ENCODE measurements around the gene MOGAT3.
A peak's percentile ranks its signal among the peaks of the same experiment; 100 is the strongest.

The MOGAT3 gene

DNA sequence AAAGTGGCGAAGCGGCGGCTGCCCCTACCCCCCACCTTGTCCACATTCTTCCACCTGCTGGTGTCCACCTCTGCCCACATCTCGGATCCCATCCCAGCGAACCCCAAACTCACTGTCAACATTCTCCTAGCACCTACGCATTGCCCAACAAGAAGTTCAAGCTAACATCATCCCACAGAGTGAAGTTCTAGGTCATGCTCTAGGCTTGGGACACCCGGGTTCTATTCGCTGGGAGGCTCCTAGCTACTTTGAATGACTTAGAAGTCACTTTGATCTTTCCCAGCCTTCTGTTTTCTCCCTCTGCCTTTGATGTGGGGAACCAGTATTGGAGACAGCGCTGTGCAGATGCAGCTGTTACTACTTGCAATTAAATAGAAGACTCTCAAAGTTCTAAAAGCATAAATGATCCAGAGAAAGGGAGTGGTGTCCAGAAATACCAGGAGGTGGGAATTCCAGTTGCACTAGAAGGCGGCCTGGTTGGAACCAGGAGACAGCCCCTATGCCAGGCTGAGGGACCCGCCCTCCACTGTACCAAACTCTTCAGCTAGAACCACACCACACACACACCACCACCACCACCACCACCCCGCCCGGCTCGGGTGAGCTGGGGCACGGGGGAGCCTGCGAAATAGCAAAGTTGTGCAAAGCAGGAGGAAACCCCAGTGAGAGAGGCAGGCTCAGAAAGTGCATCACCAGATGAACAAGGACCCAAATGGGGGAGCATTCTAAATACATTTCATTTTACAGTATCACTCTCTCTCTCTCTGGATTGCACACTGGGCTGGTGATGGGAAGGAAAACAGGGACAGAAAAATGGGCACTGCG lies 30.0 kb downstream of the MOGAT3 start:
- 0 out of 2 replicates have a peak overlapping the region, but pooled peaks have one; percentile 8 for H3K27ac ChIP-seq
- TF ChIP-seq ZFX (IDR thresholded peaks at IDR 0.05; ENCODE audit: borderline replicate concordance): no peak
- TF ChIP-seq, protein P1, sequence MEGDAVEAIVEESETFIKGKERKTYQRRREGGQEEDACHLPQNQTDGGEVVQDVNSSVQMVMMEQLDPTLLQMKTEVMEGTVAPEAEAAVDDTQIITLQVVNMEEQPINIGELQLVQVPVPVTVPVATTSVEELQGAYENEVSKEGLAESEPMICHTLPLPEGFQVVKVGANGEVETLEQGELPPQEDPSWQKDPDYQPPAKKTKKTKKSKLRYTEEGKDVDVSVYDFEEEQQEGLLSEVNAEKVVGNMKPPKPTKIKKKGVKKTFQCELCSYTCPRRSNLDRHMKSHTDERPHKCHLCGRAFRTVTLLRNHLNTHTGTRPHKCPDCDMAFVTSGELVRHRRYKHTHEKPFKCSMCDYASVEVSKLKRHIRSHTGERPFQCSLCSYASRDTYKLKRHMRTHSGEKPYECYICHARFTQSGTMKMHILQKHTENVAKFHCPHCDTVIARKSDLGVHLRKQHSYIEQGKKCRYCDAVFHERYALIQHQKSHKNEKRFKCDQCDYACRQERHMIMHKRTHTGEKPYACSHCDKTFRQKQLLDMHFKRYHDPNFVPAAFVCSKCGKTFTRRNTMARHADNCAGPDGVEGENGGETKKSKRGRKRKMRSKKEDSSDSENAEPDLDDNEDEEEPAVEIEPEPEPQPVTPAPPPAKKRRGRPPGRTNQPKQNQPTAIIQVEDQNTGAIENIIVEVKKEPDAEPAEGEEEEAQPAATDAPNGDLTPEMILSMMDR (IDR thresholded peaks at IDR 0.05): no peak

DNA sequence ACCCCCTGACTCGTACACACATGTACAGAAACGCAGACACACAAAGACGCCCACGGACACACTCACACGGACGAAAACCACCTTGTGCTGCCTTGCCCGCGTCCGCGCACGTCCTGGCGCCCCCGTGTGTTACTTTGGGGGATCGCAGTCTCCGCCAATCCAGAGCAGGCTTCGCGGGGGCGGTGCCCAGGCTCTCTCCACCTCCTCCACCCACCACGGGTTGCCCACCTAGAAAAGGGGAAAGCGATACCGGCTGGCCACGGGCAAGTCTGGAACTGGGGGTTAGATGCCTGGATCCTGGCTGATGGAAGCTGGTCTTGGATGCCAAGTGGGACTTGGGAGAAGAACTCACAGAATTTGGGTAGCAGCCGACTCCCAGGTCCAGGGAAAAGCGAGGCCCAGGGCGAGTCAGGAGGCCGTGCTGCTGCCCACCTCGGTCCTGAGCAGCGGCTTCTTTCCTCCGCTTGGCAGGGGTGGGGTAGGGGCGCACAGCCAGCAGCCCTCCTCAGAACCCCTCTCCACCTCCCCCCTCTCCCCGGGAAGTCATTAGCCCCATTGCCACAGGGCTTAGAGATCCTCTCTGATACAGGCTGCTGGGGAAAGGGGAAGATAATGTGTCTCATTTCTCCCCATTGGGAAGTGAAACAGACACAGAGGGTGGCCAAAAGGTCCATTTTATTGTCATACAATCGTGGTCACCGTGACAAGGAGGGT lies 30.8 kb downstream of the MOGAT3 start:
- TF ChIP-seq ZFX (IDR thresholded peaks at IDR 0.05; ENCODE audit: borderline replicate concordance): no peak
- TF ChIP-seq, protein P1 (IDR thresholded peaks at IDR 0.05): peak; percentile 100
- peak overlapping the region; percentile 38 for H3K27ac ChIP-seq

DNA sequence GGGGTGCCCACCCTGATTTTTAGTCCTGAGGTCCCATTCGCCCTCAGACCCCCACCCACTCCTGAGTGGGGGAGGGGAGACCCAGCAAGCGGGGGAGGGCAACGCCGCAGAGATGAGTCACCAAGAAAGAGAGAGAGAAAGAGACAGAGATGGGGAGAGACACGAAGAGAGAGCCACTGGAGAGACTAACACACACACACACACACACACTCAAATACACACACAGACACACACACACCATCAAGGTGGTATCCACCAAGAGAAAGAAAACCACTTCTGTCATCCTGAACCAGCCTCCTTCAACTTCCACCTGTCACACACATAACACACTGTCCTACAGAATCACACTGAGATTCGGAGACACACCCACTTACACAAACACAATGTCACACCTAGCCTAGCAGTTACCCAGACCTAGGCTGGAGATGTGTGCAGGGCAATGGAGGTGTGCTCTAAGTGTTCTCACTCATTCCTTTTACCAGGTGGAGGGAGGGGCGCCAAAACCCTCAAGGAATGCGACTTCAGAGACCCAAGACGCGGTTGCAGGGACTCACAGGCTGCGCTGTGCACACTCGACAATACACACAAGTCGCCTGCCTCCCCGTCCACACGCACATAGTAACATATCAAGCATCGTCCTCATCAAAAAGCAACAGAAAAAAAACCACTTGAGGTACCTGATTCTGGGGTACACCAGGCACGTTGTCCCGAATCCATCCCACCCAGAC lies 31.6 kb downstream of the MOGAT3 start:
- TF ChIP-seq, protein P1 (IDR thresholded peaks at IDR 0.05): no peak
- no peak for TF ChIP-seq ZFX (IDR thresholded peaks at IDR 0.05; ENCODE audit: borderline replicate concordance)
- H3K27ac ChIP-seq: peak overlapping the region; percentile 38

DNA sequence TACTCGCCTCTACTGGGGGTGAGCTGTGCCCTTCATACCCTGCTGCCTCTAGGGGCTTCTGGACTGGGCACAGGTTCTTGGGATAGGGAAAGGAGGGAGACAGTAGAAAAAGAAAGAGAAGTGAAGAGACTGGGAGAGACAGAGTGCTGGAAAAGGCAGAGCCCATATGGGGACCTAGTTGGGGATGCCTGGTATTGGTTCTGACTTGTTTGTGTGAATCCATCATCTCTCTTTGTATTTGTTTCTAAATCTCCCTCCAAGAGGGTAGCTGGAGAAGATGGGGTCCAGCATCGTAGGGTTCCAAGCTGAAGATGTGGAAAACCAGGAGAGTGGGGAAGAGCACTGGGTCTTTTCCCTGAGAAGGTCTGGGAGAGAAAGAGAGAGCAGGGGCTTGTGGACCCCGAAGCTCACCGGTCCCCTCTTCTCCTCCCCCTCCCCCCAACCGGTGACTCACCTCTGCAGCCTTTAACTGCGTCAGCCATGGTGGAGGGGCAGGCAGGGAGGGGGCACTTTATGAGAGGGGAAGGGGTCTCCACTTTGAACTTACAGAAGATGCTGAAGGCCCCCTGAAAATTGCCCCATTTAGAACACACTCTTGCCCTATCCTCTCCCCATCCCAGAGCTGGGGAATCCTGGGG lies 32.3 kb downstream of the MOGAT3 start:
- no peak for TF ChIP-seq ZFX (IDR thresholded peaks at IDR 0.05; ENCODE audit: borderline replicate concordance)
- TF ChIP-seq, protein P1 (IDR thresholded peaks at IDR 0.05): no peak
- H3K27ac ChIP-seq: peak overlapping the region; percentile 100

DNA sequence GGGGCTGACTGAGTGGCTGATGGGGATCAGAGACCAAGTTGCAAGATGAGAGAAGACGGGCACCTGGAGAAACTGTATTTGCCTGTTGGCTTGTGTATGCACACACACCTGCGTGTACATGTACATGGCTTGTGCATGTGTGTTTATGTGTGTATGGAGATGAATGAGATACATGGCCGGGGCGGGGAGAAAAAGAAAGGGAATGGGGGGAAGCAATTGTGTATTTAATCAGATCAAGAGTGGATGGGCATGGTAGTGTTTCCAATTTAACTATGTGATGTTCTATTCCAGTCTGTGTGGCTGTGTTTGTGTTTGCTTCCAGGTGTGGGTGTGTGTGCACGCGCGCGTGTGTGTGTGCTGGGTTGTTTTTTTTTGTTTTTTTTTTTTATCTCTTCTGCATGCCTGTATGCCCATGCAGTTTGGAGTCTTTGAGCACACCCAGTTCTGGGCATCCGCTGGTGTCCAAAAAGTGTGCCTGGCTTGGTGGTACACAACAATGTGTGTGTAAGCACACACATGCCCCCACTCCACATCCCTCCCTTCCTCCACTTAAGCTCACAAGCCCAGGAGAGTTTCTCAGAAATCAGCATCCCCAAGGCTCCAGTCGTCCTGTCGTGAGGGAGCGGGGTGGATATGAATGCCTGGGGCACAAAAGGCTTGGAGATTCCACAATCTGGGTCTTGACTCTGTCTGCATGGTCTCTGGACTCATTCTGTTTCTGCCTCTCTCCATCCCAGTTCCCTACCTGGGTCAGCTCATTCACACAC lies 33.0 kb downstream of the MOGAT3 start:
- TF ChIP-seq, protein P1 (IDR thresholded peaks at IDR 0.05): no peak
- no peak for TF ChIP-seq ZFX (IDR thresholded peaks at IDR 0.05; ENCODE audit: borderline replicate concordance)
- H3K27ac ChIP-seq: peak overlapping the region; percentile 100

DNA sequence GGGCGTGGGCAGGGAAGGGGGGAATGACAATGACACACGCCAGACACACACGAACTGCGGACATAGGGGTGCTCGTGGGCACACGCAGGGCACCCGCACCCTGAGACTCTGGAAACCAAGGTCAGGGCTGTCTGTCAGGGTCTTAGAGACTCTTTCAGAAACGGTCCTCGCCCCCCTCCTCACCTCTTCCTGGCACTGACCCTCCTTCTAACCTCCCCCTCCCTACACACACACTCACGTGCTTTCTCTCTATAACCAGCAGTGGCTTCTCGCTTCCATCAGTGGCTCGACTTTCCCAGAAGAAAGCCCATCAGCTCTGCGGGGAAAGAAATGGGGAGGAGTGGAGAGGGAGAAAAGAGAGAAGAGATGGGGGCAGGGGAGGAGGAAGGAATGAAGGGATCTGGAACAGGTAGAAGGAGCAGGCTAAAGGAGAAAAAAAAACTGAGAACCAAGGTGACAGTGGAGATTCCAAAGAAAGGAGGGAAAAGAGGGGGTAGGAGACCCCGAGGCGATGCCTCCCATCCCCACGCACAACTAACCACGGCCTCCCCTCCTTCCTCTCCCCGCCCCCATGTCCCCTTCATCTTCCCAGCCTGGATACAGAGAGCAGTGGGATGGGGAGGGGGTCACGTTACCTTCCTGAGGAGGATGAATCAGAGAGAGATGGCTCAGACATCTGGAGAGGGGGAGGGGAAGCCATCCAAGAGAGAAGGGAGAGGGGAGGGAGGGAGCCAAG lies 33.8 kb downstream of the MOGAT3 start:
- TF ChIP-seq, protein P1 (IDR thresholded peaks at IDR 0.05): no peak
- TF ChIP-seq ZFX (IDR thresholded peaks at IDR 0.05; ENCODE audit: borderline replicate concordance): no peak
- peak overlapping the region; percentile 100 for H3K27ac ChIP-seq
